IgD-negative memory B cell (primary cell): ENCODE measurements around the gene BACE1. TPM values are rescaled to one million over a fixed set of nuclear protein-coding genes. Genes with fewer than 3 reads are reported as not detected.
"Not testable (repeated sequence)": the region's sequence is repeated elsewhere in the genome, so short reads cannot be mapped to it uniquely, and the experiment has no call there.

Source experiments
- H3K27ac Mint-ChIP-seq, 3 donors: one replicate each; pipeline ENCODE4 v1.8.0; 2020 to 2022; ENCODE audit warnings: mild to moderate bottlenecking in 3 of 3, mixed read lengths in 3 of 3, moderate library complexity in 1 of 3
- H3K27me3 Mint-ChIP-seq: one replicate; pipeline ENCODE4 v1.8.0; 2021; ENCODE audit warnings: mixed read lengths
- H3K36me3 Mint-ChIP-seq: one replicate; pipeline ENCODE4 v1.8.0; 2020; ENCODE audit warnings: mild to moderate bottlenecking, mixed read lengths
- H3K4me1 Mint-ChIP-seq, 3 donors: one replicate each; pipeline ENCODE4 v1.8.0; 2020 to 2022; ENCODE audit warnings: mixed read lengths in 3 of 3, mild to moderate bottlenecking in 1 of 3
- H3K4me3 Mint-ChIP-seq, 4 donors: one replicate each; pipeline ENCODE4 v1.8.0; 2020 to 2022; ENCODE audit warnings: mild to moderate bottlenecking in 4 of 4, mixed read lengths in 4 of 4, moderate library complexity in 3 of 4
- H3K9me3 Mint-ChIP-seq, 3 donors: one replicate each; pipeline ENCODE4 v1.8.0; 2020 to 2021; ENCODE audit warnings: mixed read lengths in 3 of 3, mild to moderate bottlenecking in 1 of 3
- polyA plus RNA-seq: library from polyadenylated mRNA; unstranded; fragments of 300-500 nt; fragmentation: Illumina TruSeq; gene quantifications from one replicate; pipeline ENCODE4 v1.2.3, GENCODE V29; 2021

The BACE1 gene
- polyA plus RNA-seq, 1 donor from 2014 or later, result not detected

GRCh38 chr11:117272175-117272574 lies 43.9 kb downstream of the BACE1 start:
- not testable (repeated sequence) for H3K36me3 Mint-ChIP-seq, H3K4me3 Mint-ChIP-seq, H3K27me3 Mint-ChIP-seq, H3K4me1 Mint-ChIP-seq, H3K27ac Mint-ChIP-seq, H3K9me3 Mint-ChIP-seq

DNA sequence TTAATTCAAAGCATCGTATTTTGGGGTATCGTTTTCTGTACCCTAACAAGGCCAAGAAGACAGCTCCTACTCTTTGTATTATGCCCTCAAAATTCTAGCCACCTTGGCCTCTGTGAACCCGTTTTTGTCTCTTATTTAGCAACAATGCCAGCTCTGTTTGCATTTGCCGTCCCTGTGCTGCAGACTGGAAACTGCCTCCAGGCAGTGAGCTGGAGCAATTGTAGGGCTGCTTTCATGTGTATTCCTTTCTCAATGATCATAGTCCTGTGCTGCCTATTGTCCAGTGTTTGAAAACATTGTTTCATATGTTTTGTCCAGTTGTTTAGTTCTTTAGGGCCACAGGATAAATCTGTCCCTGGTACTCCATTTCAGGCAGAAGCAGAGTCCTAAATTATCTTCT lies 44.8 kb downstream of the BACE1 start:
- Mint-ChIP-seq H3K27me3 (no peaks in the 10 kb centered on the region), H3K4me3 (no peak overlapping the region), H3K4me1 (peaks cover 6 to 9% (median 6%) of the 10 kb centered on the region in 3 donors), H3K27ac (no peak overlapping the region), H3K36me3 (peaks cover 11% of the 10 kb centered on the region), H3K9me3 (no peaks in the 10 kb centered on the region)

GRCh38 chr11:117269856-117270255 lies 46.2 kb downstream of the BACE1 start:
- peaks cover 16% of the 10 kb centered on the region for H3K36me3 Mint-ChIP-seq
- no peak overlapping the region for H3K27ac Mint-ChIP-seq

GRCh38 chr11:117265745-117266144 lies 50.3 kb downstream of the BACE1 start:
- H3K9me3 Mint-ChIP-seq, result no peaks in the 10 kb centered on the region
- no peak overlapping the region for H3K4me3 Mint-ChIP-seq
- H3K36me3 Mint-ChIP-seq, result peaks cover 10% of the 10 kb centered on the region
- no peak overlapping the region for H3K27ac Mint-ChIP-seq
- peaks cover 0 to 4% (median 0%) of the 10 kb centered on the region in 3 donors for H3K4me1 Mint-ChIP-seq
- H3K27me3 Mint-ChIP-seq, result no peaks in the 10 kb centered on the region

More at GRCh38 chr11:117269856-117270255, 46.2 kb downstream of the BACE1 start:
- Mint-ChIP-seq H3K4me1 (peaks cover 0 to 9% (median 6%) of the 10 kb centered on the region in 3 donors), H3K27me3 (no peaks in the 10 kb centered on the region), H3K9me3 (no peaks in the 10 kb centered on the region), H3K4me3 (no peak overlapping the region)

GRCh38 chr11:117264624-117265323 lies 51.3 kb downstream of the BACE1 start:
- H3K4me3 Mint-ChIP-seq, H3K9me3 Mint-ChIP-seq, H3K27ac Mint-ChIP-seq, H3K27me3 Mint-ChIP-seq, H3K4me1 Mint-ChIP-seq: not testable (repeated sequence)
- H3K36me3 Mint-ChIP-seq, result peaks cover 12% of the 10 kb centered on the region

DNA sequence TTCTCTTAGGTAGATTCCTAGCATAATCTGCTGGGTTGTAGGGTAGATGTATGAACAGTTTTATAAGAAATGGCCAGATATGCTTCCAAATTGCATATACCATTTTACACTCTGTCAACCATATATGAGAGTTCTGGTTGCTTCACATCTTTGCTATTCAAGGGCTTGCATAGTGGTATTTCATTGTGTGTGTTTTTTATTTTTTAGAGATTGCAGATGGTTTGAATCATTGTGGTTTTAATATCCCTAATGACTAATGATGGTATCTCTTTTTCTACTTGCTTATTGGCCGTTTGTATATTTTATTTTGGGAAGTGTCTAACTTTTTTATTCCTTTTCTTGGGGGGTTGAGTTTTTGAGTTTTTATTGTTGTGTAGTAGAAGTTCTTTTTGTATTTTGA lies 56.6 kb downstream of the BACE1 start:
- Mint-ChIP-seq H3K27ac (peak overlapping the region in 1 of 3 donors; percentile 51), H3K9me3 (no peaks in the 10 kb centered on the region), H3K36me3 (peaks cover 11% of the 10 kb centered on the region), H3K4me3 (no peak overlapping the region), H3K27me3 (no peaks in the 10 kb centered on the region), H3K4me1 (peaks cover 0 to 1% (median 0%) of the 10 kb centered on the region in 3 donors)

DNA sequence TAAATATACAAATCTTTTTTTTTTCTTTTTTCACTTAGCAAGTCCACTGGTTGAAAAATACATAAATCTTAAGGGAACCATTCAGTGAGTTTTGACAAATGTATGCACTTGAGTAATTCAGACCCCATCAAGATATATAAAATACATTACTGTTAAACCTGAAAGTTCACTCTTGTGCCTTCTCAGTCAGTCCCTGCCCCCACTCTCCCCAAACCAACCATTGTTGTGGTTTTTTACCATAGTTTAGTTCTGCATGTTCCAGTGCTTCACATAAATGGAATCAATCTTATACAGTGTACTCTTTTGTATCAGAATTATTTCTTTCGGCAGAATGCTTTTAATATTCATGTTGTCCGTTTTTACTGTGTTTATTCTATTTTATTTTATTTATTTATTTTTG lies 57.5 kb downstream of the BACE1 start:
- H3K27me3 Mint-ChIP-seq, result no peaks in the 10 kb centered on the region
- no peak overlapping the region for H3K4me3 Mint-ChIP-seq
- H3K36me3 Mint-ChIP-seq, result peaks cover 11% of the 10 kb centered on the region
- no peaks in the 10 kb centered on the region for H3K9me3 Mint-ChIP-seq
- no peak overlapping the region for H3K27ac Mint-ChIP-seq
- H3K4me1 Mint-ChIP-seq, result peaks cover 0 to 1% (median 0%) of the 10 kb centered on the region in 3 donors

- H3K9me3 Mint-ChIP-seq, result no peaks in the 10 kb centered on the region
- H3K27me3 Mint-ChIP-seq, result no peaks in the 10 kb centered on the region
- no peak overlapping the region for H3K4me3 Mint-ChIP-seq
- peaks cover 0 to 2% (median 1%) of the 10 kb centered on the region in 3 donors for H3K4me1 Mint-ChIP-seq
- H3K36me3 Mint-ChIP-seq, result peaks cover 15% of the 10 kb centered on the region
- peak overlapping the region in 1 of 3 donors; percentile 67 for H3K27ac Mint-ChIP-seq
Observed at GRCh38 chr11:117256573-117256972, 59.5 kb downstream of the BACE1 start.

GRCh38 chr11:117255966-117256365 lies 60.1 kb downstream of the BACE1 start:
- Mint-ChIP-seq H3K36me3 (peaks cover 15% of the 10 kb centered on the region), H3K4me3 (no peak overlapping the region), H3K9me3 (no peaks in the 10 kb centered on the region), H3K27me3 (no peaks in the 10 kb centered on the region), H3K4me1 (peaks cover 0 to 2% (median 1%) of the 10 kb centered on the region in 3 donors), H3K27ac (no peak overlapping the region)

DNA sequence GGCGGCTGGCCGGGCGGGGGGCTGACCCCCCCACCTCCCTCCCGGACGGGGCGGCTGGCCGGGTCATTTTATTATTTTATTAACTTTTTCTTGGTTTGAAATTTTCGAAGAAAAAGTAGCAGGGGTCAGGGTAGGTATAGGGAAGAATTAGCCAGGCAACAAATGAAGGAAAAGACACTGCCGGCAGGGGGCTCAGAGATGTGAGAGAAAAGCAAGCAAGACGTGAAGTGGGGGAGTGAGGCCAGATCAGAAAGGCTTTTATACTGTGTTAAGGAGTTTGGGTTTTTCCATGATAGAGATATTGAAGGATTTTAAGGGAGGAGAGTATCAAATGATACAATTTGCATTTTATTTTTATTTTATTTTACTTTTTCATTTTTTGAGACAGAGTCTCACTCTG lies 64.5 kb downstream of the BACE1 start:
- H3K36me3 Mint-ChIP-seq, result peaks cover 9% of the 10 kb centered on the region
- peaks cover 0 to 2% (median 1%) of the 10 kb centered on the region in 3 donors for H3K4me1 Mint-ChIP-seq
- H3K27me3 Mint-ChIP-seq, result no peaks in the 10 kb centered on the region
- H3K4me3 Mint-ChIP-seq, result no peak overlapping the region
- H3K9me3 Mint-ChIP-seq, result no peaks in the 10 kb centered on the region
- no peak overlapping the region for H3K27ac Mint-ChIP-seq

- H3K27ac Mint-ChIP-seq, result no peak overlapping the region
- H3K4me1 Mint-ChIP-seq, result peaks cover 0 to 2% (median 0%) of the 10 kb centered on the region in 3 donors
- no peak overlapping the region for H3K4me3 Mint-ChIP-seq
- peaks cover 3% of the 10 kb centered on the region for H3K36me3 Mint-ChIP-seq
- H3K9me3 Mint-ChIP-seq, result no peaks in the 10 kb centered on the region
- H3K27me3 Mint-ChIP-seq, result no peaks in the 10 kb centered on the region
Observed at GRCh38 chr11:117249571-117249970, 66.5 kb downstream of the BACE1 start.

DNA sequence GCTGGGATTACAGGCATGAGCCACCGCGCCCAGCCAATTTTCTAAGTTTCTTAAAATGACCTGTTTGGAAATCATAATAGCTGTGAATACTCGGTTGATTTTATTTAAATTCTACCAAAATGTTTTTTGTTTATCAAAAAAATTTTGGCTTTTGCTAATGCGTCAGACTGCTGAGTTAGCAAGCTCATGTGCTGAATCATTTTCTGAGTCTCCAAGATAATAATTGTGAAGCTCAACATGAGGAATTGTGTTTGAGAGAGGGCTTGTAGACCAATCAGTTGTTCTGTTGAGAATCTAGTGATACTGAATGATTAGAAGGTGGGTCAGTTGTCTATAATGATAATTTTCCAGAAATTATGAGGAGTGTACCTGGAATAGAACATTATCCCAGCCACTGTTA lies 67.7 kb downstream of the BACE1 start:
- H3K27ac Mint-ChIP-seq, result no peak overlapping the region
- peaks cover 5% of the 10 kb centered on the region for H3K36me3 Mint-ChIP-seq
- H3K4me3 Mint-ChIP-seq, result no peak overlapping the region
- no peaks in the 10 kb centered on the region for H3K9me3 Mint-ChIP-seq
- no peaks in the 10 kb centered on the region for H3K27me3 Mint-ChIP-seq
- H3K4me1 Mint-ChIP-seq, result peaks cover 0 to 2% (median 0%) of the 10 kb centered on the region in 3 donors

DNA sequence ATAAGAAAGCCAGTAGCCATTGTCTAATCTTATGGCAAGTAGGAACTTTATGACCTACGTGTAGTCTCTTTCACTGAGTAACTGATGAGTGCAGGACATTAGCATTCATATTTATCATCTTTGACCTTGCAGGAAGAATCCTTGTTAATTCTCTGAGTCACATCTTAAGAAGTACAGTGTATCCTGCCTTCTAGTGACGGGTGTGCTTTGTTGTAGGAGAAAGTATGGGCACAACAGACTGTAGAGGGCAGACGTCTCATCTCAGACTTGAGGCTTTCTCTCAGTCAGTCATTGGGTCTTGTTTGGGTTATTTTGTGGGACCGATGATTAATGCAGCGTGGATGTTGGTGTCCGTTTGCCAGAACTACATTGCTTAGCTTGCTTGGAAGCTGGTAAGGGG lies 76.8 kb downstream of the BACE1 start:
- H3K27ac Mint-ChIP-seq, result no peak overlapping the region
- no peaks in the 10 kb centered on the region for H3K27me3 Mint-ChIP-seq
- peaks cover under 1% of the 10 kb centered on the region for H3K36me3 Mint-ChIP-seq
- H3K4me3 Mint-ChIP-seq, result peak overlapping the region in 1 of 4 donors; percentile 57
- H3K4me1 Mint-ChIP-seq, result peaks cover 0 to 3% (median 1%) of the 10 kb centered on the region in 3 donors
- H3K9me3 Mint-ChIP-seq, result no peaks in the 10 kb centered on the region

GRCh38 chr11:117238221-117238620 lies 77.8 kb downstream of the BACE1 start:
- H3K27ac Mint-ChIP-seq, result no peak overlapping the region
- H3K27me3 Mint-ChIP-seq, result no peaks in the 10 kb centered on the region
- no peak overlapping the region for H3K4me3 Mint-ChIP-seq
- no peaks in the 10 kb centered on the region for H3K9me3 Mint-ChIP-seq
- no peaks in the 10 kb centered on the region for H3K36me3 Mint-ChIP-seq
- peaks cover 3 to 14% (median 10%) of the 10 kb centered on the region in 3 donors for H3K4me1 Mint-ChIP-seq
